Endodermal cell (in vitro differentiated cells): Measurements from ENCODE around the gene WBP4. TPM values are rescaled to one million over a fixed set of nuclear protein-coding genes. Genes with fewer than 3 reads are reported as not detected.
"Not testable (repeated sequence)": the region's sequence is repeated elsewhere in the genome, so short reads cannot be mapped to it uniquely, and the experiment has no call there.

Experiments used
- DNase-seq: peaks from one replicate; pipeline ENCODE4 v3.0.0-alpha.2; 2017
- H3K27ac ChIP-seq: 2 replicates; pipeline ENCODE4 v1.5.1; 2013; ENCODE audit warnings: mild to moderate bottlenecking, low read depth, low read length, moderate library complexity
- H3K27me3 ChIP-seq: 2 replicates; pipeline ENCODE4 v1.6.1; 2013; ENCODE audit warnings: mild to moderate bottlenecking, low read length, moderate library complexity; ENCODE audit not compliant: insufficient read depth, control insufficient read depth, poor library complexity, severe bottlenecking
- H3K36me3 ChIP-seq: 2 replicates; pipeline ENCODE4 v1.7.0; 2013; ENCODE audit warnings: mild to moderate bottlenecking, low read length, moderate library complexity; ENCODE audit not compliant: control insufficient read depth, insufficient read depth
- H3K4me1 ChIP-seq: one replicate; pipeline ENCODE4 v1.7.0; 2013; ENCODE audit warnings: low read length; ENCODE audit not compliant: control insufficient read depth, insufficient read depth
- H3K4me3 ChIP-seq: 2 replicates; pipeline ENCODE4 v1.5.1; 2013; ENCODE audit warnings: mild to moderate bottlenecking, low read length, moderate library complexity
- H3K9ac ChIP-seq: 2 replicates; pipeline ENCODE4 v1.6.1; 2013; ENCODE audit warnings: mild to moderate bottlenecking, low read length, moderate library complexity; ENCODE audit not compliant: poor library complexity, severe bottlenecking; ENCODE audit errors: extremely low read depth
- H3K9me3 ChIP-seq: 2 replicates; pipeline ENCODE4 v1.6.1; 2013; ENCODE audit warnings: mild to moderate bottlenecking, low read length, moderate library complexity; ENCODE audit not compliant: control insufficient read depth
- H3K27ac Mint-ChIP-seq: 2 replicates; pipeline ENCODE4 v1.8.0; 2020; ENCODE audit warnings: mixed read lengths
- H3K27me3 Mint-ChIP-seq: 2 replicates; pipeline ENCODE4 v1.8.0; 2021; ENCODE audit warnings: mild to moderate bottlenecking, mixed read lengths; ENCODE audit not compliant: insufficient read depth
- H3K36me3 Mint-ChIP-seq: 2 replicates; pipeline ENCODE4 v1.8.0; 2020; ENCODE audit warnings: low read depth, mixed read lengths
- H3K4me1 Mint-ChIP-seq: 2 replicates; pipeline ENCODE4 v1.8.0; 2020; ENCODE audit warnings: mixed read lengths
- H3K4me3 Mint-ChIP-seq: 2 replicates; pipeline ENCODE4 v1.8.0; 2020; ENCODE audit warnings: mild to moderate bottlenecking, moderate library complexity, mixed read lengths
- H3K9me3 Mint-ChIP-seq: 2 replicates; pipeline ENCODE4 v1.8.0; 2020; ENCODE audit warnings: mild to moderate bottlenecking, mixed read lengths
- WGBS, 2 experiments: methylation state at CpG; one replicate each; pipeline versions ENCODE4 v1.1.5 to v1.1.7; 2013; ENCODE audit warnings: missing lambda C conversion rate in 2 of 2, mixed read lengths in 1 of 2; ENCODE audit not compliant: insufficient coverage in 1 of 2, insufficient read length in 1 of 2; 5-methylcytosine and 5-hydroxymethylcytosine counted together
- total RNA-seq, 2 donors: library from RNA; stranded (reverse); fragmentation: NEBNext Ultra II Directional in 1 of 2; extraction: Animal tissue kit (Norgen Biotek cat#: 25700) in 1 of 2; gene quantifications; 2 replicates in 1 of 2; 3 replicates in 1 of 2; pipeline ENCODE4 v1.2.1, GENCODE V29; 2021
- TF ChIP-seq, protein P1 (sequence below): fragments of 200-600 bp; sonication (generic); conservative IDR thresholded peaks from 2 replicates; pipeline ENCODE4 v1.5.0; 2021; ENCODE audit warnings: antibody characterized with exemption, mild to moderate bottlenecking

WBP4 gene
- total RNA-seq, 2 donors from 2014 or later: 8.9 to 15.2 TPM

DNA sequence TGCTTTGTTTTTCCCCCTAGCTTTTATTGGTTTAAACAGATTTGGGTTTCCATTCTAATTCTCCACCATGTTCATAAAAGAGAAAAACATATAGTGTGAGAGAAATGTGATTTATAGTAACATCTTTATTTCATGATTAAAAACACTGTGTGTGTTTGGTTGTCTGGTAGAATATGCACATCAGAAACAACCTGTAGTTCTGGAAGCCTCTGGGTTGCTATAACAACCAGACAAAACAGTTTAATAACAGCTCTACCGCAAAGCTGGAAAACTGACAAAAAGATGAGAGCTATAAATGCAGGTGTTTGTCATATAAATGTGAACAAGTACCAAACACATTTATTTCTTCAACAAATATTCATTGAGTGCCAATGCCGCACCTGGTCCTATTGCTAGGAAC lies 61.5 kb downstream of the WBP4 start:
- no peaks in the 10 kb centered on the region for H3K27me3 Mint-ChIP-seq
- H3K4me3 ChIP-seq: no peak overlapping the region
- H3K36me3 ChIP-seq: no peaks in the 10 kb centered on the region
- H3K36me3 Mint-ChIP-seq: peaks cover 11% of the 10 kb centered on the region
- no peaks in the 10 kb centered on the region for H3K9me3 ChIP-seq
- no peak overlapping the region for H3K9ac ChIP-seq
- TF ChIP-seq, protein P1, sequence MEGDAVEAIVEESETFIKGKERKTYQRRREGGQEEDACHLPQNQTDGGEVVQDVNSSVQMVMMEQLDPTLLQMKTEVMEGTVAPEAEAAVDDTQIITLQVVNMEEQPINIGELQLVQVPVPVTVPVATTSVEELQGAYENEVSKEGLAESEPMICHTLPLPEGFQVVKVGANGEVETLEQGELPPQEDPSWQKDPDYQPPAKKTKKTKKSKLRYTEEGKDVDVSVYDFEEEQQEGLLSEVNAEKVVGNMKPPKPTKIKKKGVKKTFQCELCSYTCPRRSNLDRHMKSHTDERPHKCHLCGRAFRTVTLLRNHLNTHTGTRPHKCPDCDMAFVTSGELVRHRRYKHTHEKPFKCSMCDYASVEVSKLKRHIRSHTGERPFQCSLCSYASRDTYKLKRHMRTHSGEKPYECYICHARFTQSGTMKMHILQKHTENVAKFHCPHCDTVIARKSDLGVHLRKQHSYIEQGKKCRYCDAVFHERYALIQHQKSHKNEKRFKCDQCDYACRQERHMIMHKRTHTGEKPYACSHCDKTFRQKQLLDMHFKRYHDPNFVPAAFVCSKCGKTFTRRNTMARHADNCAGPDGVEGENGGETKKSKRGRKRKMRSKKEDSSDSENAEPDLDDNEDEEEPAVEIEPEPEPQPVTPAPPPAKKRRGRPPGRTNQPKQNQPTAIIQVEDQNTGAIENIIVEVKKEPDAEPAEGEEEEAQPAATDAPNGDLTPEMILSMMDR: no peak
- no peaks in the 10 kb centered on the region for H3K27me3 ChIP-seq
- H3K27ac Mint-ChIP-seq: no peak overlapping the region
- H3K9me3 Mint-ChIP-seq: peaks cover 7% of the 10 kb centered on the region
- DNase-seq: no peak
- no peak overlapping the region for H3K4me3 Mint-ChIP-seq
- H3K27ac ChIP-seq: no peak overlapping the region
- H3K4me1 Mint-ChIP-seq: no peaks in the 10 kb centered on the region
- no peaks in the 10 kb centered on the region for H3K4me1 ChIP-seq
- WGBS, 2 experiments: 89 to 100% methylated on average over 1 of the region's 2 CpGs

DNA sequence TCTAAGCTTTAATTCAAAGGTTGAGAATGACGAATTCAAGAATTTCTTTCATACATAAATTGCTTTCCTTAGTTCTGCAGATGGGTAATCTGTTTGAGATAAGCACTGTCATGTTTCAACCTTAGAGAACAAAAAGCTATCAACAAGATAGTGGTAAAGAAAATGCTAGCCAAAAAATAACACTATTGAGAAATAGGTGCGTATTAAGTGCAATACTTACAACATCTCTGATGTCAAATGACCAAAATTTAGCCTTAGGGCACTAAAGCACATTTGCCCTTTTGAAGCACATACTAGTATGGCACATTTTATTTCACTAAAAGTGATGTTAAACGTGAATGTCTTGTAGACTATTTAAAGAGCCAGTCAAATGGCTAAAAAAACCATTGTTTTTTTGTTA lies 66.4 kb downstream of the WBP4 start:
- TF ChIP-seq, protein P1: no peak
- H3K9me3 ChIP-seq: no peaks in the 10 kb centered on the region
- no peak for DNase-seq
- H3K27me3 ChIP-seq: no peaks in the 10 kb centered on the region
- no peak overlapping the region for H3K9ac ChIP-seq
- Mint-ChIP-seq H3K27ac (no peak overlapping the region), H3K4me3 (no peak overlapping the region), H3K9me3 (peaks cover 7% of the 10 kb centered on the region), H3K36me3 (peaks cover 24% of the 10 kb centered on the region), H3K4me1 (peaks cover 16% of the 10 kb centered on the region), H3K27me3 (no peaks in the 10 kb centered on the region)
- no peak overlapping the region for H3K27ac ChIP-seq
- H3K4me3 ChIP-seq: no peak overlapping the region
- no peaks in the 10 kb centered on the region for H3K4me1 ChIP-seq
- WGBS, 2 experiments: 98 to 100% methylated on average over 1 to 3 of the region's 3 CpGs
- peaks cover 5% of the 10 kb centered on the region for H3K36me3 ChIP-seq

DNA sequence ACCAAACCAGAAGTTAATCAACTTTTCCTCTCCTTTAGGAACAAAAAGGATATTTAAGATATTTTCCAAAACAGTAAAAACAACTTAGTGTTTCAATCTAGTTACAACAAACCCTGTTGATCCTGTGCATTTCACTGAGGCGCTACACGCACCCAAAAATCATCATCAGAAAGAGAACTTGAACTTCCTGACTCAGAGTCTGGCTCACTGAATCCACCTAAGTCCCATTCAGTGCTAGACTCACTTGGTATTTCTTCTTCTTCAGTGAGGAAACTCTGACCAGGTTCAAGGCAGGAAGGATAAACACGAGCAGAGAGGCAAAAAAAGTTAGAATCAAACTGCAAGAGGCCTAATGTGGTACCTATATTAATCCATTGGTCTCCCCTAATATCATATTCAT lies 69.0 kb downstream of the WBP4 start:
- H3K9ac ChIP-seq: peak overlapping the region; percentile 2
- Mint-ChIP-seq H3K9me3 (peaks cover 7% of the 10 kb centered on the region), H3K36me3 (peaks cover 24% of the 10 kb centered on the region), H3K27me3 (no peaks in the 10 kb centered on the region), H3K4me1 (peaks cover 22% of the 10 kb centered on the region), H3K4me3 (peak overlapping the region; percentile 94), H3K27ac (no peak overlapping the region)
- no peaks in the 10 kb centered on the region for H3K27me3 ChIP-seq
- DNase-seq: no peak
- no peaks in the 10 kb centered on the region for H3K9me3 ChIP-seq
- H3K27ac ChIP-seq: no peak overlapping the region
- no peaks in the 10 kb centered on the region for H3K4me1 ChIP-seq
- H3K4me3 ChIP-seq: peak overlapping the region; percentile 70
- TF ChIP-seq, protein P1: no peak
- peaks cover 5% of the 10 kb centered on the region for H3K36me3 ChIP-seq
- WGBS, 2 experiments: 90 to 93% methylated on average over 3 of the region's 3 CpGs

DNA sequence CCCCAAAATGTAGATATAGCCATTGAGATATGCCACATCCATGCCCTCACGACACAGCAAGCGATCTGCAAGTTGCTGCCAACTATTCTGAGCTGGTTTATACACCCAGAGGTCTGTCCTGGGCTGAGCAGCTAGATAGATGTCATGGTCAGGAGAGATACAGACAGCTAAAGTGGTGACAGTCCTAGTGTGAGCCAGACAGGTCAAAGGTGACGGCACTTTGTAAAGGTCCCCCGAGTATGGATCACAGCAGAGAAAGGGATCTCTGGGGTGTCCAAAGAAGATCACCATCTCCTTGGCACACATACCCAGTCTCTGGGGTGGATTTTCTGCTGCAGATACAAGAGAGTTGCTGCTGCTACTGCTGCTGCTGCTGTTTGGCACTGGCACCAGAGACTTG lies 69.9 kb downstream of the WBP4 start:
- H3K4me1 ChIP-seq, H3K9me3 ChIP-seq, H3K9ac ChIP-seq, DNase-seq, H3K36me3 ChIP-seq, H3K9me3 Mint-ChIP-seq, H3K27me3 Mint-ChIP-seq, H3K27ac Mint-ChIP-seq, H3K27ac ChIP-seq, H3K27me3 ChIP-seq: not testable (repeated sequence)
- Mint-ChIP-seq H3K4me3 (peak overlapping the region; percentile 94), H3K4me1 (peaks cover 22% of the 10 kb centered on the region), H3K36me3 (peaks cover 19% of the 10 kb centered on the region)
- 92 to 100% methylated on average over 2 to 4 of the region's 4 CpGs for WGBS, 2 experiments
- H3K4me3 ChIP-seq: peak overlapping the region; percentile 70

DNA sequence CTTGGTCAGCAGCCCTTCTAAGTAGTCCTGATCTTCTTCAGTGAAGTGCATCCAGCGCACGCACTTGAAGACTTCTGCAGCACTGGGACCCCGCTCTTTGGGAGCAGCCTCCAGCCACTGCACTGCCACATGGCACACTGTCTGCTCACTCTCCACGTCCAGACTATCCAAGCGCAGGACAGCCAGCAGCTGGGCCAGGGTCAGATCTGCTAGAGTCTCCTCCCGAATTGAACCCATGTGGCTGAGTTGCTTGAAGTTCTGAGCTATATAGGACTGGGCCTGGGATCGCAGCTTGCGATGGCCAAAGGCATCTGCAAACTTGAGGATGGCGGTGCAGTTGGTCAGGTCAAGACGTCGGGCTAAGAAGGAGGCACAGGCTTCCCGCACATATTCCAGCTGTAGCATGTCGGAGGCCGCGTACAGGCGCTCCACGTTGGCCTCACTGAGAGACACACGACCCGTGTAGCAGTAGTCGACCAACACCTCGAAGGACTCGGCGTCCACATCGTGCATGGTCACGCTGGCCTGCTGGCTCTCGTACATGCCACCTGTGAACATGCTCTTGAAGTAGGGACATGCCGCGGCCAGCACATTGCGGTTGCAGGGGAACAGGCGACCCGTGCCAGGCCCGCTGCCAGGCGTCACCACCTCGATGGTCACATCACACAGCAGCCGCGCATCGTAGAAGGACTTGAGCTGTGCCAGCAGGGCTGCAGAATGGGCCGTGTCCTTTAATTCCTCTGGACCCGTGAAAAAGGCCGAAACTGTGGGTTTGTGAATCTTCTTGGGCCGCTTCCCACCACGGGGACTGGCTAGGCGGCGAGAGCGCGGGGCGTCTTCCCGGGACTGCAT lies 70.6 kb downstream of the WBP4 start:
- DNase-seq, H3K27me3 Mint-ChIP-seq, H3K9me3 ChIP-seq, H3K9me3 Mint-ChIP-seq, H3K27ac ChIP-seq, H3K4me1 ChIP-seq, H3K36me3 ChIP-seq, H3K27me3 ChIP-seq: not testable (repeated sequence)
- Histone ChIP-seq H3K9ac (peak overlapping the region; percentile 93), H3K4me3 (peak overlapping the region; percentile 90)
- Mint-ChIP-seq H3K4me3 (peak overlapping the region; percentile 94), H3K36me3 (peaks cover 13% of the 10 kb centered on the region), H3K4me1 (peaks cover 22% of the 10 kb centered on the region), H3K27ac (peak overlapping the region; percentile 99)
- 36 to 49% methylated on average over 21 to 48 of the region's 48 CpGs for WGBS, 2 experiments
